ENCODE data around the gene COG7.

Gene COG7

GRCh38 chr16:23407436-23408127 lies 45.4 kb downstream of the COG7 start:
- H3K4me3 ChIP-seq (ENCODE audit: low read depth, low read length): no peak overlapping the region
- no peak overlapping the region for H3K27ac ChIP-seq
- H3K36me3 ChIP-seq (replicated peaks): peaks cover 56% of the 10 kb centered on the region
- in situ Hi-C loops (cut with HindIII; ENCODE audit: low pct_ligation_motif_present, low sequenced_read_pairs): no loop called here
- no peaks in the 10 kb centered on the region for H3K27me3 ChIP-seq (replicated peaks)
- no peak for DNase-seq
- no peak for TF ChIP-seq CTCF (IDR thresholded peaks at IDR 0.05; ENCODE audit: low read depth, low read length, missing control alignments)

- no peak for DNase-seq
- Histone ChIP-seq H3K27ac (no peak overlapping the region), H3K27me3 (replicated peaks) (no peaks in the 10 kb centered on the region), H3K4me3 (ENCODE audit: low read depth, low read length) (no peak overlapping the region), H3K36me3 (replicated peaks) (peaks cover 57% of the 10 kb centered on the region)
- in situ Hi-C loops (cut with HindIII; ENCODE audit: low pct_ligation_motif_present, low sequenced_read_pairs): no loop called here
- no peak for TF ChIP-seq CTCF (IDR thresholded peaks at IDR 0.05; ENCODE audit: low read depth, low read length, missing control alignments)
Observed at GRCh38 chr16:23406546-23407240, 46.3 kb downstream of the COG7 start.

- no peak overlapping the region for H3K4me3 ChIP-seq (ENCODE audit: low read depth, low read length)
- DNase-seq: no peak
- H3K36me3 ChIP-seq (replicated peaks): peaks cover 55% of the 10 kb centered on the region
- no peak for TF ChIP-seq CTCF (IDR thresholded peaks at IDR 0.05; ENCODE audit: low read depth, low read length, missing control alignments)
- in situ Hi-C loops (cut with HindIII; ENCODE audit: low pct_ligation_motif_present, low sequenced_read_pairs): no loop called here
- H3K27me3 ChIP-seq (replicated peaks): no peaks in the 10 kb centered on the region
- no peak overlapping the region for H3K27ac ChIP-seq
Observed at GRCh38 chr16:23406024-23406423, 47.0 kb downstream of the COG7 start.

GRCh38 chr16:23403547-23403946 lies 49.4 kb downstream of the COG7 start:
- in situ Hi-C loops (cut with HindIII; ENCODE audit: low pct_ligation_motif_present, low sequenced_read_pairs): no loop called here
- Histone ChIP-seq H3K4me3 (ENCODE audit: low read depth, low read length) (no peak overlapping the region), H3K27ac (no peak overlapping the region), H3K27me3 (replicated peaks) (no peaks in the 10 kb centered on the region), H3K36me3 (replicated peaks) (peaks cover 64% of the 10 kb centered on the region)
- no peak for DNase-seq
- TF ChIP-seq CTCF (IDR thresholded peaks at IDR 0.05; ENCODE audit: low read depth, low read length, missing control alignments): no peak

- in situ Hi-C loops (cut with HindIII; ENCODE audit: low pct_ligation_motif_present, low sequenced_read_pairs): no loop called here
- peaks cover 73% of the 10 kb centered on the region for H3K36me3 ChIP-seq (replicated peaks)
Observed at GRCh38 chr16:23402100-23402499, 50.9 kb downstream of the COG7 start.

More at GRCh38 chr16:23402100-23402499, 50.9 kb downstream of the COG7 start:
- H3K27ac ChIP-seq: no peak overlapping the region
- no peaks in the 10 kb centered on the region for H3K27me3 ChIP-seq (replicated peaks)
- no peak overlapping the region for H3K4me3 ChIP-seq (ENCODE audit: low read depth, low read length)
- no peak for TF ChIP-seq CTCF (IDR thresholded peaks at IDR 0.05; ENCODE audit: low read depth, low read length, missing control alignments)
- no peak for DNase-seq

Measured in brain microvascular endothelial cell (primary cell).